ENCODE measurements around the gene MEFV.
"Not testable (repeated sequence)": the region's sequence is repeated elsewhere in the genome, so short reads cannot be mapped to it uniquely, and the experiment has no call there.

GRCh38 chr16:3197694-3198333, 58.6 kb downstream of the MEFV start:
- TF ChIP-seq FOXA1 (IDR thresholded peaks at IDR 0.05); L3MBTL2 (conservative IDR thresholded peaks at IDR 0.05); HDGF (IDR thresholded peaks at IDR 0.05; ENCODE audit: borderline replicate concordance); FOXM1 (IDR thresholded peaks at IDR 0.05; ENCODE audit: borderline replicate concordance); ARNT (IDR thresholded peaks at IDR 0.05); NFRKB (IDR thresholded peaks at IDR 0.05); SP1 (IDR thresholded peaks at IDR 0.05); BHLHE40 (IDR thresholded peaks at IDR 0.05; ENCODE audit: borderline replicate concordance); CTBP1 (IDR thresholded peaks at IDR 0.05; ENCODE audit: borderline replicate concordance); LEF1 (IDR thresholded peaks at IDR 0.05; ENCODE audit: borderline replicate concordance); PKNOX1 (IDR thresholded peaks at IDR 0.05): not testable (repeated sequence)

All from HEK293T (cell line).